Fibroblast of lung (primary cell): Measurements from ENCODE around the gene CMIP.

ENCODE experiments used
- EZH2 ChIP-seq: IDR thresholded peaks from 2 replicates; pipeline ENCODE4 v1.5.1; 2012; ENCODE audit warnings: low read length, control low read depth, mild to moderate bottlenecking; ENCODE audit errors: missing control alignments
- TF ChIP-seq, protein P1 (sequence below), 2 donors: IDR thresholded peaks in 1 of 2; conservative IDR thresholded peaks in 1 of 2; 1 replicate in 1 of 2; 2 replicates in 1 of 2; pipeline ENCODE4 v1.5.1; 2011 to 2012; ENCODE audit warnings: low read length in 2 of 2, control low read depth in 1 of 2, inconsistent platforms in 1 of 2, low read depth in 1 of 2, mild to moderate bottlenecking in 1 of 2

DNA sequence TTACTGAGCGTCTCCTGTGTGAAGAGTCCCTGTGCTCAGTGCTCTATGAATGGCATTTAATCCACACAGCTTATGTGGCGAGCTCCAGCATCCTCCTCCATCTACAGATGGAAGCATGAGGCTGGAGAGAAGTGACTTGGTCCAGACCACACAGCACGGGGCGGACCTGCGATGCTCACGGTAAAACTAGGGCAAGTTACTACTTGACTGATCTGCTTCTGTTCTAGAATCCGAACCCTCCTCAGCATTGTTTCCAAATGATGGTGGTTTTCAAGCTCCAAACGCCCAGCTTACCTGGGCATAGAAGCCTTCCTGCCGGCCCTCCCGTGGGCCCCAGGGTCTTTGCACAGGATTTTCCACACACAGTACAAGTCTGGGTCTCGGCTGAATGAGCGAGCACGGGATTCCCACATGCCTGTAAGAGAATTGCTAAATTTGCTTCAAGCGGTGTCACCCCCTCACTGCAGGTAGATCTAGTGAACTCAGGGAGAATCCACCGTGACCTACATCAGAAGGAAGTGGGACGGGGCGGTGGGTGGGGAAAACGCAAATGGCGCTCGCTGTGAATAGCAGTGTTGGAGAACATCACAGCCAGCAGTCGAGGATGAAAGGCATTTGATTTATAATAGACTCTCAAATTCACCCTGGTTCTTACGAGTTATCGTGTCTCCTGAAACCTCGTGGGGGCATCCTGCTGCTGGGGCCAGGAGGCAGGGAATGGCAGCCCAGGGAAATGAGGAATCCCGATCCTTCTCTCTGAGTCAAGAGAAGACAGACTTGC, 101.1 kb downstream of the CMIP start:
- TF ChIP-seq, protein P1, sequence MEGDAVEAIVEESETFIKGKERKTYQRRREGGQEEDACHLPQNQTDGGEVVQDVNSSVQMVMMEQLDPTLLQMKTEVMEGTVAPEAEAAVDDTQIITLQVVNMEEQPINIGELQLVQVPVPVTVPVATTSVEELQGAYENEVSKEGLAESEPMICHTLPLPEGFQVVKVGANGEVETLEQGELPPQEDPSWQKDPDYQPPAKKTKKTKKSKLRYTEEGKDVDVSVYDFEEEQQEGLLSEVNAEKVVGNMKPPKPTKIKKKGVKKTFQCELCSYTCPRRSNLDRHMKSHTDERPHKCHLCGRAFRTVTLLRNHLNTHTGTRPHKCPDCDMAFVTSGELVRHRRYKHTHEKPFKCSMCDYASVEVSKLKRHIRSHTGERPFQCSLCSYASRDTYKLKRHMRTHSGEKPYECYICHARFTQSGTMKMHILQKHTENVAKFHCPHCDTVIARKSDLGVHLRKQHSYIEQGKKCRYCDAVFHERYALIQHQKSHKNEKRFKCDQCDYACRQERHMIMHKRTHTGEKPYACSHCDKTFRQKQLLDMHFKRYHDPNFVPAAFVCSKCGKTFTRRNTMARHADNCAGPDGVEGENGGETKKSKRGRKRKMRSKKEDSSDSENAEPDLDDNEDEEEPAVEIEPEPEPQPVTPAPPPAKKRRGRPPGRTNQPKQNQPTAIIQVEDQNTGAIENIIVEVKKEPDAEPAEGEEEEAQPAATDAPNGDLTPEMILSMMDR (conservative IDR thresholded peaks at IDR 0.05 in 1 of 2, IDR thresholded peaks at IDR 0.05 in 1 of 2; ENCODE audit: low read depth in 1 of 2, low read length in 2 of 2), result no peak
- no peak for TF ChIP-seq EZH2
